RWPE1 (cell line): ENCODE results near the gene BAIAP2.

Experiments used
- CTCF ChIA-PET: fragments of 350-600 bp; sonication (Branson Sonifier 250); formaldehyde crosslinking; extraction: SDS; loops from one replicate; lab custom pipeline; 2021; lab: Yijun Ruan, JAX
- POLR2A ChIA-PET: fragments of 400-600 bp; formaldehyde crosslinking; extraction: SDS; loops from one replicate; lab custom pipeline; 2020; ENCODE audit warnings: antibody characterized with exemption; ENCODE audit not compliant: low non-redundant PET; lab: Yijun Ruan, JAX
- DNase-seq: peaks from one replicate; pipeline ENCODE4 v3.0.0; 2012; ENCODE audit warnings: low spot score
- H3K27ac ChIP-seq: fragments of 450-650 bp; 2 replicates; pipeline ENCODE4 v1.5.1; 2017
- TF ChIP-seq, protein P1 (sequence below): fragments of 450-650 bp; conservative IDR thresholded peaks from 2 replicates; pipeline ENCODE4 v1.5.1; 2017; ENCODE audit warnings: low read depth, mild to moderate bottlenecking

Gene BAIAP2

DNA sequence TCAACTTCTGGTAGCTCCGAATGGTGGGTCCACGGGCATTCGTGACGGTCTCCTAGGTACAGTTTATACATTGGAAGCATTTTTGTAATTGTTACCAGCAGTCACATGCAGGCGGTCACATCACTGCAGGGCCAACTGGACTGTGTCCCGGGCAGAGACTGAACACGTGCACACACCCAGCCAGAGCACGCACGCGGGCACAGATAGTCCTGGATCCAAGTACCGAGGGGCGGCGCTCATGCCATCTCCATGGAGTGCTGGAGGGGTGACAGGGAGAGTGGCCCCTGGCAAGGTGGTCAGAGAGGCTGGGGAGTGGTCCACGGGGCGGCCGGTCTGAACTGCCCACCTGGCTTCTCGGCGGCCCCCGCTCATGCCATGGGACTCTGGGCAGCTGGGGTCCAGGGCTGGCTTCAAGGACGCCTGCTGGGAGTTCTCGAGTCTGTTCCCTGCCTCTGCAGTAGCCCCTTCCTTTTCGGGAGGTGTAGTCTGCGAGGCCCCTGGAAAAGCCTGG, 34.2 kb downstream of the BAIAP2 start:
- H3K27ac ChIP-seq = peak overlapping the region; percentile 99
- DNase-seq = no peak
- TF ChIP-seq, protein P1, sequence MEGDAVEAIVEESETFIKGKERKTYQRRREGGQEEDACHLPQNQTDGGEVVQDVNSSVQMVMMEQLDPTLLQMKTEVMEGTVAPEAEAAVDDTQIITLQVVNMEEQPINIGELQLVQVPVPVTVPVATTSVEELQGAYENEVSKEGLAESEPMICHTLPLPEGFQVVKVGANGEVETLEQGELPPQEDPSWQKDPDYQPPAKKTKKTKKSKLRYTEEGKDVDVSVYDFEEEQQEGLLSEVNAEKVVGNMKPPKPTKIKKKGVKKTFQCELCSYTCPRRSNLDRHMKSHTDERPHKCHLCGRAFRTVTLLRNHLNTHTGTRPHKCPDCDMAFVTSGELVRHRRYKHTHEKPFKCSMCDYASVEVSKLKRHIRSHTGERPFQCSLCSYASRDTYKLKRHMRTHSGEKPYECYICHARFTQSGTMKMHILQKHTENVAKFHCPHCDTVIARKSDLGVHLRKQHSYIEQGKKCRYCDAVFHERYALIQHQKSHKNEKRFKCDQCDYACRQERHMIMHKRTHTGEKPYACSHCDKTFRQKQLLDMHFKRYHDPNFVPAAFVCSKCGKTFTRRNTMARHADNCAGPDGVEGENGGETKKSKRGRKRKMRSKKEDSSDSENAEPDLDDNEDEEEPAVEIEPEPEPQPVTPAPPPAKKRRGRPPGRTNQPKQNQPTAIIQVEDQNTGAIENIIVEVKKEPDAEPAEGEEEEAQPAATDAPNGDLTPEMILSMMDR = no peak
- POLR2A ChIA-PET = no interaction called here
- CTCF ChIA-PET = interaction anchor here (0.6 to 1.2 kb wide), 2 partner anchors 19 to 33 kb away, joined by 3 to 5 read pairs; no protein-coding TSS in a partner anchor

GRCh38 chr17:81070541-81071246, 35.7 kb downstream of the BAIAP2 start:
- ChIA-PET POLR2A (no interaction called here), CTCF (interaction anchor here (0.7 kb wide), 1 partner anchor 278 kb away, joined by 3 read pairs; no protein-coding TSS in a partner anchor)
- TF ChIP-seq, protein P1 = no peak
- H3K27ac ChIP-seq = peak overlapping the region; percentile 99
- no peak for DNase-seq

DNA sequence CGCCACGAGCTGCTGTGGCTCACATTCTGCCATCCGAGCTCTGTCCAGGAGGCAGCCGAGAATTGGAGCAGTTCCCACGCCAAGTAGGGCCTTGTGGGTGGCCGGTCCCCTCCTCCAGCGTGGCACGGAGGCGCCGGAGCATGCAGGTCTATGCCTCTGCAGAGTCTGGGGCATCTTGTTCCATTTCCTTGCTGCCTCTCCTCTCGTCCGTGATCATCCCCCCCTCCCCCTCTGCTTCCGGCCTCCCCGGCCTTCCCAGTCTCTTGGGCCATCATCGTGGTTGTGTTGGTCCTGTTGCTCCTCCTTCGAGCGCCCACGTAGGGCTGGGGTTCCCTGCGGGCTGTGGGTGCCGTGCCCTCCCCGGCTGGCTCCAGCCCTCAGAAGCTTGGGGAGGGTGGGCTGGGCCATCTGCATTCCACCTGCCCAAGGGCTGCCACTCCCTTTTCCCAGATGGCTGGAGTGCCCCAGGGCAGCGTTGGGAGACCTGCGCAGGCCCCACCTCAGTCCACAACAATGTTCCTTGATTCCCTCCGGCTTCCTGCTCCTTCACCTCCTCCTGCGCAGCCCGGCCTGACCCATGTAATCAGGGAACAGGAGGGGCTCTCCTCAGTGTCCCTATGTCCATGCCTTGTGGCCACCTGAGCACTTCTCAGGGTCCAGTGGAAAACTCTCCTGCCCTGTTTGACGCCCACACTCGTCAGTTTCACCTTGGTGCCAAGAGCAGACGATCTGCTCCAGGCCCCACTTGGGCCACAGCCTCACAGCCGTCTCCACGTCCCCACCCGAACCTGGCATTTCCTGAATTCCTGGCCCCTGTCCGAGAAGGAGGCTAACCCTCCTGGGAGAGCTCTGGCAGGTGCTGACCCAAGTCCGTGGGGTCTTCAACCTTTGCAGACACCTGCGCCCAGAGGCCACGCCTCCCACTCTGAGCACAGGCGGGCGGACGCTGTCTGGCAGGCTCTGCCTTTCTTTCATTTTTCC, 37.1 kb downstream of the BAIAP2 start:
- TF ChIP-seq, protein P1 = no peak
- H3K27ac ChIP-seq = peak overlapping the region; percentile 99
- ChIA-PET CTCF (no interaction called here), POLR2A (interaction anchor here (0.5 kb wide), 1 partner anchor 36 kb away, joined by 5 read pairs; no protein-coding TSS in a partner anchor)
- no peak for DNase-seq

- DNase-seq = no peak
- peak overlapping the region; percentile 99 for H3K27ac ChIP-seq
- TF ChIP-seq, protein P1 = no peak
- POLR2A ChIA-PET = no interaction called here
- CTCF ChIA-PET = interaction anchor here (1.2 kb wide), 1 partner anchor 11 kb away, joined by 4 read pairs; no protein-coding TSS in a partner anchor
These were observed 39.3 kb downstream of the BAIAP2 start for GRCh38 chr17:81073967-81074839.

GRCh38 chr17:81074875-81075274, 39.9 kb downstream of the BAIAP2 start:
- CTCF ChIA-PET = interaction anchor here (1.2 kb wide), 1 partner anchor 10 kb away, joined by 4 read pairs; no protein-coding TSS in a partner anchor
- H3K27ac ChIP-seq = peak overlapping the region; percentile 99
- TF ChIP-seq, protein P1 = no peak
- POLR2A ChIA-PET = no interaction called here
- no peak for DNase-seq
